ENCODE results near the gene SMC4. TPM values are rescaled to one million over a fixed set of nuclear protein-coding genes. Genes with fewer than 3 reads are reported as not detected.

Gene SMC4
- total RNA-seq, 4 donors from 2014 or later = 25.5 to 53.5 (median 40.7) TPM

GRCh38 chr3:160480931-160481330 is 81.5 kb downstream of the SMC4 start:
- 86 to 94% methylated on average over 5 of the region's 5 CpGs for WGBS, 2 donors
- no peak overlapping the region for H3K4me3 ChIP-seq (replicated peaks in 1 of 3)
- no peaks in the 10 kb centered on the region for H3K36me3 ChIP-seq
- TF ChIP-seq, protein P1, sequence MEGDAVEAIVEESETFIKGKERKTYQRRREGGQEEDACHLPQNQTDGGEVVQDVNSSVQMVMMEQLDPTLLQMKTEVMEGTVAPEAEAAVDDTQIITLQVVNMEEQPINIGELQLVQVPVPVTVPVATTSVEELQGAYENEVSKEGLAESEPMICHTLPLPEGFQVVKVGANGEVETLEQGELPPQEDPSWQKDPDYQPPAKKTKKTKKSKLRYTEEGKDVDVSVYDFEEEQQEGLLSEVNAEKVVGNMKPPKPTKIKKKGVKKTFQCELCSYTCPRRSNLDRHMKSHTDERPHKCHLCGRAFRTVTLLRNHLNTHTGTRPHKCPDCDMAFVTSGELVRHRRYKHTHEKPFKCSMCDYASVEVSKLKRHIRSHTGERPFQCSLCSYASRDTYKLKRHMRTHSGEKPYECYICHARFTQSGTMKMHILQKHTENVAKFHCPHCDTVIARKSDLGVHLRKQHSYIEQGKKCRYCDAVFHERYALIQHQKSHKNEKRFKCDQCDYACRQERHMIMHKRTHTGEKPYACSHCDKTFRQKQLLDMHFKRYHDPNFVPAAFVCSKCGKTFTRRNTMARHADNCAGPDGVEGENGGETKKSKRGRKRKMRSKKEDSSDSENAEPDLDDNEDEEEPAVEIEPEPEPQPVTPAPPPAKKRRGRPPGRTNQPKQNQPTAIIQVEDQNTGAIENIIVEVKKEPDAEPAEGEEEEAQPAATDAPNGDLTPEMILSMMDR (IDR thresholded peaks at IDR 0.05) = no peak
- TF ChIP-seq POLR2A (IDR thresholded peaks at IDR 0.05) = no peak
- no peak overlapping the region for H3K27ac ChIP-seq
- H3K27me3 ChIP-seq = no peaks in the 10 kb centered on the region
- no peaks in the 10 kb centered on the region for H3K4me1 ChIP-seq
- intact Hi-C loops (cut with DNase I) = no loop called here
- no peaks in the 10 kb centered on the region for H3K9me3 ChIP-seq
- DNase-seq = no peak

- Histone ChIP-seq H3K27ac (no peak overlapping the region), H3K4me3 (replicated peaks in 1 of 3) (no peak overlapping the region), H3K9me3 (no peaks in the 10 kb centered on the region), H3K4me1 (no peaks in the 10 kb centered on the region), H3K27me3 (no peaks in the 10 kb centered on the region), H3K36me3 (no peaks in the 10 kb centered on the region)
- TF ChIP-seq, protein P1 (IDR thresholded peaks at IDR 0.05) = no peak
- TF ChIP-seq POLR2A (IDR thresholded peaks at IDR 0.05) = no peak
- intact Hi-C loops (cut with DNase I) = no loop called here
- 89 to 92% methylated on average over 6 of the region's 6 CpGs for WGBS, 2 donors
- DNase-seq = no peak
Measured at GRCh38 chr3:160481856-160482255, 82.4 kb downstream of the SMC4 start.

DNA sequence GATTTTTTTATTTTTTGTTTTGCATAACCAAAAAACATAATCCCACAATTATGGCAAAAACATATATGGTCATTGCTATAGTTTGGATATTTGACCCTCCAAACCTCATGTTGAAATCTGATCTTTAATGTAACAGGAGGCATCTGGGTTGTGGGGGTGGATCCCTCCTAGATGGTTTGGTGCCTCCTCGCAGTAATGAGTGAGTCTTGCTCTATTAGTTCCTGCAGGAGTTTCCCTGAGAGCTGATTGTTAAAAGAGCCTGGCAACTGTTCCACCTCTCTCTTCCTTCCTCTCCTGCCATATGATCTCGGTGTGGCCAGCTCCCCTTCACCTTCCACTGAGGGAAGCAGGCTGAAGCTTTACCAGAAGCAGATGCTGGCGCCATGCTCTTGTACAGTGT is 83.3 kb downstream of the SMC4 start:
- TF ChIP-seq POLR2A (IDR thresholded peaks at IDR 0.05) = no peak
- TF ChIP-seq, protein P1 (IDR thresholded peaks at IDR 0.05) = no peak
- no peak overlapping the region for H3K4me3 ChIP-seq (replicated peaks in 1 of 3)

More for the DNA sequence above, 83.3 kb downstream of the SMC4 start:
- intact Hi-C loops (cut with DNase I) = no loop called here
- Histone ChIP-seq H3K27ac (no peak overlapping the region), H3K4me1 (no peaks in the 10 kb centered on the region), H3K27me3 (no peaks in the 10 kb centered on the region), H3K9me3 (no peaks in the 10 kb centered on the region), H3K36me3 (no peaks in the 10 kb centered on the region)
- 78 to 82% methylated on average over 3 of the region's 3 CpGs for WGBS, 2 donors
- DNase-seq = no peak

MicroRNA genes within 50 kb of the gene (microRNA counts, 767-probe panel; counts per million panel counts)
- 3,987 to 7,246 counts per million in 2 donors for microRNA hsa-miR-15b-5p

Small RNA genes lying within 50 kb of the gene (microRNA-seq; reads per million reads assigned to microRNA genes)
- 1,147 reads per million, percentile 82 among the genes with 10 or more reads in this experiment for gene MIR15B
- gene MIR16-2 = 206 reads per million, percentile 61 among the genes with 10 or more reads in this experiment

Small RNA genes lying within 50 kb of the gene (small RNA-seq; reads per million reads assigned to genes)
- not detected for gene MIR15B
- not detected for gene MIR16-2
- not detected for gene RNU7-136P

Other genes starting within 250 kb of the SMC4 start
- under 1 TPM in 3 of 4 donors, not detected in 1; 0.27 to 0.29 (median 0.29) TPM for gene C3orf80, start 174.2 kb upstream of the SMC4 start, total RNA-seq
- 100 to 1,000 TPM in 1 of 4 donors, 10 to 100 TPM in 3; 43.8 to 111 (median 51.0) TPM for gene IFT80, start 425 bp upstream of the SMC4 start, total RNA-seq
- 1 to 10 TPM; 3.3 to 5.6 (median 3.8) TPM for gene TRIM59, start 50.1 kb downstream of the SMC4 start, total RNA-seq
- gene KPNA4, start 165.9 kb downstream of the SMC4 start, total RNA-seq = 10 to 100 TPM; 24.7 to 31.2 (median 30.4) TPM

Measured in thyroid gland (tissue), 4 donors.